HG03097 (cell line): ENCODE measurements around the gene FILIP1.

ENCODE experiments used
- ATAC-seq: cut with Tn5 transposase; IDR thresholded peaks from one replicate; pipeline ENCODE4 v1.9.1; 2021; ENCODE audit not compliant: unreplicated experiment, low FRiP score

The FILIP1 gene

DNA sequence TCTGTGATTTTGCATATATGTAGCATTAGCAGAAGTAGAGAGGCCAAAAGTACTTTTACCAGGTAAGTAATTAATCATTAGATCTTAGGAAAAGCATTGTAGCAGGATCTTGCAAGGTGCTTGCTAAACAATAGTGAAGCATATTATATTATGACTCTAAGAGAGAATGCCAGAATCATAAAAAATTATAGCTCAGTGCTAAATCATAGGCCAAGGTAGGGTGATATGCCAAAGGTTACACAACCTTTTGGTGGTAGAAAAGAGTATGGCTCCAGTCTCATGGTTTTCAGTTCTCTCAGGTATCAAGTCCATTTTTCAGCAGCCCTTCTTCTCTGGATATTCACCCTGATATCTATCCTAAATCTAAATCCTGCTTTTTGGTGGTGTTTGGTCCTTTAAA, 192.1 kb downstream of the FILIP1 start:
- ATAC-seq = no peak

DNA sequence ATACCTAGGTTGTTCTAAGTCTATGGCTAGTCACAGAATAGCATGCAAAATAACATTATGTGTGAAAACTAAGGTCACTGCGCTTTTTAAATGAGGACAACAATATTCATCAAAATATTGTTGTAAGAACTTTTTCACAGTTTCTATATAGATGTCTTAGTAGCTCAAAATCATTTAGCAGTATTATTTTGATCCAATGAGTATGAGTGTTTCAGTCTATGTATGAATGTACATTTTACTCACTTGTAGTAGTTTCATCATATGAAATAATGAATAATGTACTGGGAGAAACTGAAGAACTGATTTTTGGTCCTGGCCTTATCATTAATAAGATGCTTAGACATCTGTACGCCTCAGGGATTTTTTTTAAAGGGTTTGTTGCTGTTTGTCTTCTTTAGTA, 192.5 kb downstream of the FILIP1 start:
- no peak for ATAC-seq

DNA sequence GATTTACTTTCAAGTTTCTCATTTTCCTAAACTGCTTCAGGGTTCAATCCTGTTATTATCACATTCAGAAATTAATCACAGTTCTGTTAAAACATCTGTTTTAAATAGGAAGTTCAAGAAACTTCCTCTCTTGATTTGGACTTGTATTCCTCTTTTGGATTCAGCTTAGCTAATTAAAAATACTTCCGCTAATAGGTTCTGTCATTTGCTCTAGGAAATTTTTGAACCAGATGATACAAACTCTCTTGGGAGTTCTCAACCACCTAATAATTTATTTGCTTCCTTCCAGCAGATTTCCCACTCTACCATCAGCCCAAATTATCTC, 193.1 kb downstream of the FILIP1 start:
- no peak for ATAC-seq

DNA sequence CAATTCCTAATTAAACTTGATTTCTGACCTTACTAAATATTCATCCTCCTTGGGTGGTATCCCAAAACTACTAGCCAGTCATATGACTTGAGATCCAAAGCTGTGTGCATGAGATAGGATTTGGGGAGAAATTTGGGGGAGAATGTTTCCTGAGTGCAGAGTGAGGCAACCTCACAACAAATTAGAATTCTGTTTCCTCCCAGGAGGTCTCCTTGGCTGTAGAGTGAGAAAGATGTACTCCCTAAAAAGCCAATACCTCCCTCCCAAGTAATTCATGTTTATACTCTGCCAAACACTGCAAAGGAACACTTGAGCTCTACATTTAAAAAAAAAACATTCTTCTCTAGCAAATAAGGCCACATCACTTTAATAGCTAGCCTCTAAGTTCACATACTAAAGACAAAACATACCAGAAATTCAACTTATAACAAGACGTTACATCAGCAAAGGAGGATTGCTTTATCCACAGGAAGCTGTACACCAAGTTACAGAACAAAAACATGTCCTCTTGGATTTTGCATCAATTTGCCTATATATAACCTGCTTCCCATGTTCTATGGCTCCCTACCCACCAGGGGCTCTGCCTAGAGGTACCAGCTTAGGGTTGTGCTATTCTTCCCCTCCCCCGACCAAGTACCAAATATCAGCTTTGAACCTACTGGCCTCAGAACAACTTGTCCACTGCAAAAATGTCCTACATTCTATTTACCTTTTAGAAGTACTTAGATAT, 193.6 kb downstream of the FILIP1 start:
- no peak for ATAC-seq

DNA sequence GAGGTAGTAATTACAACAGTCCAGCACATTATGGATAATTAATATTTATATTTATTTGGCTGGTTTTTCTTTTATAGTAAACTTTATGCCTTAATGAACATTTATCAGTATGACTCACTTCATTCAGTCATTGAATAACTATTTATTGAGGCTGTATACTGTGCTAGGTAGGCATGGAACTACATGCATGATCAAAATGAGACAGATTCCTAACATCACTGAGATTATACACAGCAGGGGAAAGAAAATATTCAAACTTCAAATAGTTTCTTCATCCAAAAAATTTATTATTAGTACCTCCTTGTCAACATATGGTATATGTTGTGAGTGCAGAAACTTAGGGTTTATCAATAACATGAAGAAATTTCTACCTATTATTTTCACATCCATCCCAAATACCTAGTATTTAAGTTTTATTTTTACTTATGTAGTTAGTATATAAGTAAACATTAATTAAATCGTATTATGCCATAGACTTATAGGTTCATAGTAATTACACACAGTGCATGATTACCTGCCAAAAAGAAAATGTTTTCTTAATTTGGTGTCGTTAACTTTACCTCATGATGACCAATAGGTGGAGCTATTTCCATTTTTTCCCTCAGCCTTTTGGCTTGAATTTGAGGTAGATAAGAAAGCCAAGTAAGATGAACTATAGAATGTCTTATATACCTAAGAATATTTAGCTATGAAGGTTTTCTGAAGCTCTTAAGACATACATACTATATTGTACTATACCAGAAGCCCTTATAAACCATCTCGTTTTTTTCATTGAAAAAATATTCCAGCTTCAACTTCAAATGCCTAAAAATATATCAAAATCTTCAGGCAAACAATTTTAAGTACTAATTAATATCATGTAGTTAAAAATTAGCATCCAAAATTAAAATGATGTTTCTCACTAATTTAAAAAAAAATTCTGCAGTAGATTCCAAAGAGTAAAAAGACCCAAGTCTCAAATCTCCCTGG, 196.5 kb downstream of the FILIP1 start:
- peak; percentile 70 for ATAC-seq

DNA sequence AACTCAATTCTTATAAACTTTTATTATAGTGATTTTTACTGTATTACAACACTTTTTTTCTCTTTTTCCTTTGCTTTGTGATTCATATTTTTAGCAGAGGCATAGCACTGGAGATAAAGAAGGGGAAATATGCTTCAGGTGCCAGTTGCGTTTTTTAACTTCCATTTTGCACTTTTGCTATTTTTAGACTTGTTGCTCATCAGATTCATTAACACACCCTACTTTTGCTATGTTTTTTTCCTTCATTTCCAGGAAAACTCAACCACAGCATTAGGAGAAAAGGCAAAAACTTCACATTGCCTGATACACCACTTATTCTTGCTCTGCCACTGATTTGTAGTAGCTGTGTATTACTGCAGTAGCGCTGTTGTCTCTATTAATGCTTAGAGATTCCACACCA, 201.0 kb downstream of the FILIP1 start:
- ATAC-seq = no peak

DNA sequence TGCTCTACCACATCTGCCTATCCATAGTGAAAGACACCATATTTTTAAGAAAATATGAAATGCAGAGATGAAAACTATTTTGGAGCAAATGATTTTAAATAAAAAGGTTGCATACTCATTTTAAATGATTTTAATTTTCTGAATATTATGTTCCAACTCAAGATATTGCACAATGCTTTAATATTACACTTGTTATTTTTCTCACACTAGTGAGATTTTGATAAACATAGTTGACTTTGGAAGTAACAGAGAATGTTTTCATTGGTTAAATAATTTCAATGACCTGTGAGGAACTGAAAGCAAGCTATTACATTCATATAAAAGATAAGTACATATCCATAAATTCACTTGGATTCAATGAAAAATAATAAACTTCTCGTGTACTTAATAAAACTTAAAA, 201.9 kb downstream of the FILIP1 start:
- ATAC-seq = no peak

DNA sequence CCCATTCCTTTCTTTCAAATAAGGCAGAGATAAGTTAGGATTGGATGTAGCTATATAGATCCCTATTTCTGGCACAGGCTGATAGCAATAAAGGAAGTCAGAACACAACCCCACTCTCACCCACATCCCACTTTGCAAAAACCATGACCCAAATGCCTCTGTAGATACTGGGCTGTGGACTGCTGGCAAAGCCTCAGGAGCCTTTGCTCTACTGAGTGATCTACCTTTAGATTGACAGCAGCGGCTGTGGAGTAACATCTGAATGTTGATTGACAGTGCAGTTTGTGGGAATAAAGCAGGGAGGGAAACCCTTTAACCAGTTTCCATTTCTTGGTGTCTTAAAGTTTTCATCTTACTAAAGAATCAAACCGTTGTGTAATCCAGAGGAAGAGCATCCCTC, 202.3 kb downstream of the FILIP1 start:
- no peak for ATAC-seq

DNA sequence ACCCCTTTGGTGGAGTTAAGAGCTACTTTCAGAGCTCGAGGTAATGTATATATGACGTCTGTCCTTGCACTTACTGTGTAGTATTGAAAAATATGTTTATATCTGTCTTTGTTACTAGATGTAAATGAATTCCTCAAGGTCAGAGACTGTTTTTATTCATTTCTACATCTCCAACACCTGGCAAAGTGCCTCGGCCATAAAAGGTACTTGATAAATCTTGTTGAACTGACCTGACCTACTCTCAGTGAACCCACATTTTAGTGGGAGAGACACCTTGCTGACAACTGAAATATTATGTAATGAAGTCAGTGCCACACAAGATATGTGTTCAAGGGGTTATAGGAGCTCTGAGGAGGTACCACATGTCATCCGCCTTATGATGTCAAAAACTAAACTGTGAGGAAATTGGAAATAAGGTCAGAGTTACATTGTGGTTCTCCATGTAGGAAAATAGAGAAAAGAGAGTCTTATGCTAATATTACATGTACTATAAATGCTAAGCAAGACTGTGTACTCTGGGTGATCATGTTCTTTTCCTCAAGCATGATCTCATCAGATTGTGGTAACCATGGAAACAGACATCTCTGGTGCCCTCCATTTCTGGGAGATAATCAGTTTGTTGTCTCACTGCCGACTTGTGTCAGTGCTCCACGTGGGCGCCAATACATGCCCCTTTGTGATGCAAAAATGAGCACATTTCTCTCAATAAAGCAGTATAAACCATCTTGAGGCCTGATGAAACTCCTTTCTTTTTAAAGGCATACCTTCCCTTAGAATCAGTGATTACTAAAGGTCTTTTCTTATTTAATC, 203.3 kb downstream of the FILIP1 start:
- no peak for ATAC-seq

DNA sequence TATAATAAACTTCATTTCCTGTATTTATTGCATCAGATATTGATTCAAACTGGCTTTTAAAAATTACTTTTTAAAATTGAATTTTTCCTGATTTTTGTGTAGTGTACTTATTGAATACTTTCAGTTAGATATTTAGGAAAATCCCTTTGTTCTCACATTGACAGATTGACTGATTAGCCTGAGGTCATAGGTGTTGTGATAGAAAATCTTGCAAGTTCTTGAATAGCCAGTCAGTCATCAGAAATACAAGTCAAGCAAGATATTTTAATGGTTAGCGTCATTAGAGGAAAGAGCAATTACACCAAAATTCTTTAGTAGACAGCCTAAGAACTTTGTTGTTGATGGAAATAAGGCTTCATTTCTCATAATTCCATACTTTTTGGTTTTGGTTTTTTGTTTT, 205.6 kb downstream of the FILIP1 start:
- ATAC-seq = no peak

DNA sequence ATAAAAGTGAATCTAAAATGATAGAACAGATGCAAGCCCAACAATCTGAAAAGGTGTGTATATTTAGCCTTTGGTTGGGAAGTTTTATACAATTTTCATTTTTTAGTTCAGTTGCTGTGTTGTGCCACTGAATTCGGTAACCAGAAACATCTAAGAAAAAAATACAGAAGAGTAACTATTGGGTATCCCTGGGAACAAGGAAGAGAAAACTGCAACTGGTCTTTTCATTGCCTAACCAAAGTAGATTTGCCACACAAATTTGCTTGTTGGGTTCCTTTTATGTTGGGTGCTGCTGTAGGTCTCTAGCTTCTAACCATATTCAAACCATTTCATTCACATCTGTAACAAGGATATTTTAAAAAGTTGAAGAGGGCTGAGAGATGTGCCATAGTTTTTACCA, 206.2 kb downstream of the FILIP1 start:
- ATAC-seq = no peak

DNA sequence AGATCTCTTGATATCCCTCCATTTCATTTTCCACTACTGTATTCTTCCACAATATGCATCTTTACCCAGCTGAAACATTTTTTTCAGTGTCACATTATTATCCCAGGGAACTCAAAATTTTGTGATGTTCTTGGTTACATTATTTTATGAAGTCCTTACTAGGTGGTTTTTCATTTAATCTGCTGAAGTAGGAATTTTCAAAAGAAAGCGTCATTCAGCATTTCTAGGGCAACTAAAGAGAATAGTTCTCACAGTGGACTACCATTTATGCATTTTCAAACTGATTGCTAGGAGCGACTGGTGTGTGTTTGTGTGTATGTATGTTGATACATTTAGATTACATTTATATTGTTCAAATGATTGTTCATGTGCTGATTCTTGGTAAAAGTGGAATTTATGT, 206.6 kb downstream of the FILIP1 start:
- no peak for ATAC-seq

DNA sequence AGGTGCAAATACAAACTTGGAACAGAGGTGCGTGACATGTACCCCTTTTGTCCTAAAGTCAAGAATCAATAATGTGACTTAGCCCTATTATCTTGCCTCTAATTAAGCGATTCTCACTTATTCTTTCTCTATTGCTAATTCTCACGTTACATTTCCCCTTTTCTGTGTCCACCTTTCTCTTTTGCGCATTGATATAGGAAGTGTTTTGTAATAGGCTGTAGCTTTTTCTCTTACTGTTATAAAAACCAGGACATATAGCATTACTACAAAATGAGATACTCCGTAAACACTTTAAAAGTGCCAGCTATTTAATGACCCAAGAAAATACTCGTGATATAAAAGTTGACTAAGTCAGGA, 208.3 kb downstream of the FILIP1 start:
- no peak for ATAC-seq

DNA sequence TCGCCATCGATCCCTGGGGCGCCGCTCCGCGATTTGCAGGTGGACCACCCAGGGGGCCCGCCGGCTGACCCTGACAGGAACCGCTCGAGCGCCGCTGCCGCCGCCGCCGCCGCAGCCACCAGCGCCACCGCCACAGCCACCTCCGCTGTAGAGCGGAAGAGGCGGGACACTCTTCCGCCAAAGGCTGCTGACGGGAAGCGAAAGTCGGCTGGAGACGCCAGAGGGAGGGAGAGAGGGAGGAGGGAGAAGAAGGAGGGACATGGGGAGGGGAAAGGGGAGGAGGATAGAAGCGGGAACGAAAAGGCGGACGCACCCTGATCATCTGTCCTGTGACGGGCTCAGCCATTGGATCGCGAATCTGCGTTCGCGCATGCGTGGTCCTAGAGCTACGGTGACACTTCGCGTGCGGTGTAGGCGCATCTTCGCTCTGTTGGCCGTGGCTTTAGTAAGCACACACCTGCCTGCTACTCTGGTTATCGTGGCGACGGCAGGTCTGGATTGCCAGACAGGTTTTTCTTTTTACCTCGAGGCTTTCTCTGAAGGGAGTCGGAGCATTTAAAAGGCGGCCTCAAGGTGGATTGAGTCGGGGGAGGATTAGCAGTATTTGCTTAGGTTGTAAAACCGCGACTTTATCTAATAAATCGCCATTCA, 208.8 kb downstream of the FILIP1 start, which contains the start of gene TMEM30A:
TMEM30A (minus strand) TSS at position 161 of the 651 bp plus-strand sequence; CDS start at position 7, 154 bp downstream.
- ATAC-seq = peak; percentile 90

DNA sequence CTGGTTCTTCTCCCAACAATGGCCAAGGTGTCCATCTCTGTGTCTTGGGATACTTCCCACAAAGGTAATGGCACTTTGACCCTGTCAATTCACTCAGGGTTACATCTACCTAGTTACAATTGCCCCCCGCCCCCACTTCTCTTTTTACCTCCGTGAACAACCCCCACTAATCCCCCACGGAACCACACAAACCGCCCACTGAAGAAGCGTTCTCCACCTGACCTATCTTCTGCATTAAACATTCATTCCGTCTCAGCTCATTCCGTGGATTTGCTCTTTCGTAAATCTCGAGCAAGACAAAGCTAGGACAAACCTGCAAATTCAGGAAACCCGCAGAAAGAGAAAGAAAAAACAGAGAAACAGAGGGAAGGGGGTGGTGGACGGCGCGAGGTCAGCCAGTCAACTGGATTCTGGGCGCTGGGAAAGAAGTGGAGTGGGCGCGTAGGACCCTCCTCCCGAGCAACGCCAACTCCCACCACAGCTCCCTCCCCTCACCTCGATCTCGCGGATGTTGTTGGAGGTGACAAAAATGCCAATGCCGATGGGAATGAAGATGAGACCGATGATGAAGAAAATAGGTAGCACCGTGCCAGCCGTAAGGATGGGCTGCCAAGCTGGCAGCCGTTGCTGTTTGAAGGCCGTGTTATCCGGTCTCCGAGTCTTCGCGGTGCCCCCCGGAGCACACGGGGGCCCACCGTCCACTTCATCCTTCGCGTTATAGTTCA, 209.5 kb downstream of the FILIP1 start:
- peak; percentile 20 for ATAC-seq

DNA sequence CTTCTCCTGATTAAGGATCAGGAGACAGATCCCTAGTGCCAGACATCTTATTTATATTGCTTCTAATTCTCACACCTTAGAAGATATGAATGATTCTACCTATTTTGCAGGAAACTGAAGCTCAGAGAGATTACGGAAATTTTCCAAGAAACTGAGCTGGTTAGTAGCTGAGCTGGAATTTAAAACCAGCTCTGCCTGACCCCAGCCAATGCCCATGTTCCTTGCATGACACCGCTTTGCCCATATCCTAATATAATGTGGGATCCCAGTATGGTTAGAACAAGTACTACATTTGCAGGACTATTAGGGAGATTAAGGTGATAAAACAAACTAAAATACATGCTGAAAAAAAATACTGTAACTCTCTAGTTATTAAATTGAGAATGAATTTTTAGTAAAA, 210.9 kb downstream of the FILIP1 start:
- ATAC-seq = no peak

DNA sequence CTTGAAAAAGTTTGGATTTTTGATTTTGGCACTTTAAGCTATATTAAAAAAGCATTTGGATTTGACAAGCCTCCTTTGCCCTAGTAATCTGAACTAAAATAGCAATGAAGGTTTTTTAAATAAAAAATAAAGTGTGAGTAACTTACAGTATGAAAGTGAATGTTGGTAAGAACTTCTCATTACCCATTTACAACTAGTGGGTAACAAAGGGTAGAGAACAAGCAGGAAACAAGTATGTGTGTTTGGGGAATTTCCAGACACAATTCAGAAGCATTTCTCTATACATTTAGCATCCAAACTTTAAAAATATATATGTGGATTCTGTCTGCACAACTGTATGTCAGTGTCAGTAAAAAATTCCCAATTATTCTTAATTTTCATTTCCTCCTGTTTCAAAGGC, 211.9 kb downstream of the FILIP1 start:
- no peak for ATAC-seq

DNA sequence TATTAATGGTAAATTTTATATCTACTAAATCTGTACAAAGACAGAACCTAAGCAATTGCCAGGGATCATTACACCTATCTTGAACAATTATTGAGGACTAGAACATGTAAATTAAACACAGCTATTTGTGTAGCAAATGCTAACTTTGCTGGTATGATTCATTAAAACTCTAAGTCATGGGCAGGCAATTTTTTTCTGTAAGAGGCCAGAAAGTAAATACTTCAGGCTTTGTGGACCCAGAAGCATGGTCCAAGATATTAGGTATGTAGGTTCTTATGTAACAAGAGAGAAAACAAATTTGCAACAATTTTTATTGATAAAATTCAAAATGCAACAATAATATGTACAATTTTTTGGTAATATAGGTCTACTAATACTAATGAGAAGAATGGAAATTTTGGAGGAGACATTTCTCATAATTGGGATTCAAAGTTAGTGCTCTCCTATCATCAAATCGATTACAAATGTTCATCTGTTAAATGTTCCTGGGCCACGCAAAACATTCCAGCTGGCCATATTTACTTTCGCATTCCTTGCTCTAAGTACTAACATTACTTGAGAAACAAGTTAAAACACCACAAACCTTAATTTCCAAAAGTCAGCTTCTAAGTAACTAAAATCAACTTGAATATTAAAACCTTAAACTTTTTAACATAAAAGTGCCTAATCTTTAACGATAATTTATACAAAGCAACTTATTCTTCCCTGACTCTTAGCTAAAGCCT, 213.3 kb downstream of the FILIP1 start:
- ATAC-seq = no peak

DNA sequence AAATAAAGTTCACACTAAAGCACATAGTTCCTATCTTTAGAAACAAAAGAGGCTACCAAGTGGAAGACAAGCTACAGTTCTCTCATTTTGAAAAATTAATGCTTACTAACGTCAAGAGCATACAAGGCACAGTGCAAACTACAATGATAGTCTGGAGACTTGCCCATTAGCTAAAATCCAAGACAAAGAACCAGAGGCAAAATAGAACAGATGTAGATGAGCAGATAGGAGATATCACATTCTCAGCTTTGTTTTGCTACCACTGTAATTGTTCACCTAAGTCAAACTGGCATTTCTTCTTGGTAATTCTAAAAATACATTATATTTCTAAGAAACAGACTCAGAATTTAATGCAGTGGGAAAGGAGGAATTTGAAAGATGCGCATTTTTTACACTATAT, 214.2 kb downstream of the FILIP1 start:
- no peak for ATAC-seq
